ENCODE data around the gene GPR183.

GRCh38 chr13:99355267-99356011 is 48.2 kb upstream of the GPR183 start:
- no peak for TF ChIP-seq EZH2phosphoT487 (IDR thresholded peaks at IDR 0.05; ENCODE audit: insufficient read depth, low read depth)
- TF ChIP-seq EZH2 (IDR thresholded peaks at IDR 0.05; ENCODE audit: insufficient read depth, poor library complexity, severe bottlenecking), result no peak

Measured in GM23248 (cell line).